Measurements from ENCODE around the gene CCND1. TPM values are rescaled to one million over a fixed set of nuclear protein-coding genes. Genes with fewer than 3 reads are reported as not detected.

CCND1 gene
- total RNA-seq, 1 experiment from 2014 or later = 372 TPM

DNA sequence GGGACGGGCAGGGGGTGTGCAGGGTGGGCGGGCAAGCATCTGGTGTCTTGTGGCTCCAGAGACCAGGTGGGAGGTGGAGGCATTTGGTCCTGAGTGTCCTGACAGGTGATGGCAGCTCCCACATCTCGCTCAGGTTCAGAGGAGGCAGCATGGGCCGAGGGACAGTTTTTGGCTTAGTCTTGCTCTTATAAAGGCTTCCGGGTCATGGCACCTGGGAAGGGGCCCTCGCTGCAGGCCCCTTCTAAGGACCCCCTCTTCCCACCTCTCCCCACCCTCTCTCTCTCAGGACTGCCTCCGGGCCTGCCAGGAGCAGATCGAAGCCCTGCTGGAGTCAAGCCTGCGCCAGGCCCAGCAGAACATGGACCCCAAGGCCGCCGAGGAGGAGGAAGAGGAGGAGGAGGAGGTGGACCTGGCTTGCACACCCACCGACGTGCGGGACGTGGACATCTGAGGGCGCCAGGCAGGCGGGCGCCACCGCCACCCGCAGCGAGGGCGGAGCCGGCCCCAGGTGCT is 9.9 kb downstream of the CCND1 start:
- H3K9me3 Mint-ChIP-seq = no peaks in the 10 kb centered on the region
- Histone ChIP-seq H3K23ac (ENCODE audit: insufficient read length, low read depth, low read length) (no peak overlapping the region), H2BK12ac (ENCODE audit: insufficient read length, low read depth, low read length) (no peak overlapping the region), H3K18ac (ENCODE audit: insufficient read length, low read depth, low read length) (no peak overlapping the region), H2BK15ac (ENCODE audit: low read depth, low read length) (no peak overlapping the region), H4K91ac (ENCODE audit: insufficient read length, low read depth, low read length) (no peak overlapping the region), H3K56ac (ENCODE audit: insufficient read length, low read depth, low read length) (no peak overlapping the region), H3K27me3 (ENCODE audit: insufficient read depth, low read length) (no peaks in the 10 kb centered on the region), H3K27ac (ENCODE audit: insufficient read length, low read depth, low read length) (no peak overlapping the region), H3K79me1 (ENCODE audit: insufficient read depth, low read depth, low read length, poor library complexity, severe bottlenecking) (no peaks in the 10 kb centered on the region), H3K14ac (ENCODE audit: insufficient read depth, low read length) (no peak overlapping the region), H3K79me2 (ENCODE audit: insufficient read depth, low read length) (no peaks in the 10 kb centered on the region), H2BK5ac (ENCODE audit: insufficient read length, low read length) (no peak overlapping the region), H2AK5ac (ENCODE audit: insufficient read length, low read length) (no peak overlapping the region), H3K9ac (ENCODE audit: extremely low read depth, insufficient read length, low read length) (no peak overlapping the region), H3K4me2 (ENCODE audit: insufficient read depth, insufficient read length, low read length) (no peak overlapping the region), H4K5ac (ENCODE audit: insufficient read length, low read depth, low read length) (no peak overlapping the region), H3K4ac (ENCODE audit: low read depth, low read length) (no peak overlapping the region), H2BK120ac (ENCODE audit: low read depth, low read length, poor library complexity, severe bottlenecking) (no peak overlapping the region), H3K9me3 (ENCODE audit: control insufficient read depth, low read depth, low read length) (no peaks in the 10 kb centered on the region), H4K20me1 (ENCODE audit: control insufficient read depth, insufficient read depth, insufficient read length) (no peaks in the 10 kb centered on the region), H2BK20ac (ENCODE audit: low read depth, low read length, poor library complexity, severe bottlenecking) (no peak overlapping the region), H3T11ph (ENCODE audit: low read length) (no peak overlapping the region), H3K23me2 (ENCODE audit: insufficient read length, low read depth, low read length, poor library complexity, severe bottlenecking) (no peaks in the 10 kb centered on the region), H4K8ac (replicated peaks; ENCODE audit: insufficient read length, low read depth, low read length) (no peak overlapping the region), H3K4me1 (ENCODE audit: insufficient read depth, low read length) (no peaks in the 10 kb centered on the region), H2AFZ (ENCODE audit: low read length) (no peak overlapping the region)
- H3K4me1 Mint-ChIP-seq = peaks cover 5 to 7% of the 10 kb centered on the region in 2 experiments; a peak in 2 of 4 replicates
- no CpG with 5 or more reads among the region's 23 CpGs for WGBS (ENCODE audit: extremely low coverage, insufficient read length, low lambda C conversion rate)
- no peak overlapping the region for H3K4me3 Mint-ChIP-seq
- no peaks in the 10 kb centered on the region for H3K27me3 Mint-ChIP-seq (ENCODE audit: low read depth)
- DNase-seq = no peak
- H3K27ac Mint-ChIP-seq = no peak overlapping the region
- H3K36me3 Mint-ChIP-seq (ENCODE audit: insufficient read depth in 1 of 3, low read depth in 3 of 3) = peaks cover 8 to 82% (median 64%) of the 10 kb centered on the region in 3 experiments; a peak in 6 of 7 replicates
- TF ChIP-seq, protein P1, sequence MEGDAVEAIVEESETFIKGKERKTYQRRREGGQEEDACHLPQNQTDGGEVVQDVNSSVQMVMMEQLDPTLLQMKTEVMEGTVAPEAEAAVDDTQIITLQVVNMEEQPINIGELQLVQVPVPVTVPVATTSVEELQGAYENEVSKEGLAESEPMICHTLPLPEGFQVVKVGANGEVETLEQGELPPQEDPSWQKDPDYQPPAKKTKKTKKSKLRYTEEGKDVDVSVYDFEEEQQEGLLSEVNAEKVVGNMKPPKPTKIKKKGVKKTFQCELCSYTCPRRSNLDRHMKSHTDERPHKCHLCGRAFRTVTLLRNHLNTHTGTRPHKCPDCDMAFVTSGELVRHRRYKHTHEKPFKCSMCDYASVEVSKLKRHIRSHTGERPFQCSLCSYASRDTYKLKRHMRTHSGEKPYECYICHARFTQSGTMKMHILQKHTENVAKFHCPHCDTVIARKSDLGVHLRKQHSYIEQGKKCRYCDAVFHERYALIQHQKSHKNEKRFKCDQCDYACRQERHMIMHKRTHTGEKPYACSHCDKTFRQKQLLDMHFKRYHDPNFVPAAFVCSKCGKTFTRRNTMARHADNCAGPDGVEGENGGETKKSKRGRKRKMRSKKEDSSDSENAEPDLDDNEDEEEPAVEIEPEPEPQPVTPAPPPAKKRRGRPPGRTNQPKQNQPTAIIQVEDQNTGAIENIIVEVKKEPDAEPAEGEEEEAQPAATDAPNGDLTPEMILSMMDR (conservative IDR thresholded peaks at IDR 0.05) = no peak
